HFF-Myc (cell line): ENCODE measurements around the gene SLC6A13.
"Not testable (repeated sequence)": the region's sequence is repeated elsewhere in the genome, so short reads cannot be mapped to it uniquely, and the experiment has no call there.

ENCODE experiments used
- DNase-seq: peaks from one replicate; pipeline ENCODE4 v3.0.0-alpha.2; 2011; ENCODE audit warnings: low read depth; ENCODE audit errors: extremely low read depth
- H3K4me3 ChIP-seq: replicated peaks from 2 replicates; pipeline ENCODE4 v1.5.1; 2011; ENCODE audit warnings: low read depth, mild to moderate bottlenecking, control low read depth, low read length
- TF ChIP-seq, protein P1 (sequence below): IDR thresholded peaks from 2 replicates; pipeline ENCODE4 v1.5.1; 2012; ENCODE audit warnings: mild to moderate bottlenecking, low read depth, low read length, control low read depth; ENCODE audit errors: missing control alignments

SLC6A13 gene

GRCh38 chr12:237026-237815 lies 25.4 kb downstream of the SLC6A13 start:
- TF ChIP-seq, protein P1, sequence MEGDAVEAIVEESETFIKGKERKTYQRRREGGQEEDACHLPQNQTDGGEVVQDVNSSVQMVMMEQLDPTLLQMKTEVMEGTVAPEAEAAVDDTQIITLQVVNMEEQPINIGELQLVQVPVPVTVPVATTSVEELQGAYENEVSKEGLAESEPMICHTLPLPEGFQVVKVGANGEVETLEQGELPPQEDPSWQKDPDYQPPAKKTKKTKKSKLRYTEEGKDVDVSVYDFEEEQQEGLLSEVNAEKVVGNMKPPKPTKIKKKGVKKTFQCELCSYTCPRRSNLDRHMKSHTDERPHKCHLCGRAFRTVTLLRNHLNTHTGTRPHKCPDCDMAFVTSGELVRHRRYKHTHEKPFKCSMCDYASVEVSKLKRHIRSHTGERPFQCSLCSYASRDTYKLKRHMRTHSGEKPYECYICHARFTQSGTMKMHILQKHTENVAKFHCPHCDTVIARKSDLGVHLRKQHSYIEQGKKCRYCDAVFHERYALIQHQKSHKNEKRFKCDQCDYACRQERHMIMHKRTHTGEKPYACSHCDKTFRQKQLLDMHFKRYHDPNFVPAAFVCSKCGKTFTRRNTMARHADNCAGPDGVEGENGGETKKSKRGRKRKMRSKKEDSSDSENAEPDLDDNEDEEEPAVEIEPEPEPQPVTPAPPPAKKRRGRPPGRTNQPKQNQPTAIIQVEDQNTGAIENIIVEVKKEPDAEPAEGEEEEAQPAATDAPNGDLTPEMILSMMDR = no peak

GRCh38 chr12:236445-236844 lies 26.2 kb downstream of the SLC6A13 start:
- no peak for DNase-seq
- no peak overlapping the region for H3K4me3 ChIP-seq
- TF ChIP-seq, protein P1 = no peak

More at GRCh38 chr12:237026-237815, 25.4 kb downstream of the SLC6A13 start:
- no peak for DNase-seq
- H3K4me3 ChIP-seq = no peak overlapping the region

- H3K4me3 ChIP-seq, DNase-seq: not testable (repeated sequence)
Measured at GRCh38 chr12:235967-236366, 26.7 kb downstream of the SLC6A13 start.

- no peak overlapping the region for H3K4me3 ChIP-seq
- no peak for DNase-seq
- TF ChIP-seq, protein P1 = no peak
Measured at GRCh38 chr12:234891-235415, 27.7 kb downstream of the SLC6A13 start.

- TF ChIP-seq, protein P1 = no peak
- no peak for DNase-seq
- no peak overlapping the region for H3K4me3 ChIP-seq
Measured at GRCh38 chr12:234019-234418, 28.6 kb downstream of the SLC6A13 start.

DNA sequence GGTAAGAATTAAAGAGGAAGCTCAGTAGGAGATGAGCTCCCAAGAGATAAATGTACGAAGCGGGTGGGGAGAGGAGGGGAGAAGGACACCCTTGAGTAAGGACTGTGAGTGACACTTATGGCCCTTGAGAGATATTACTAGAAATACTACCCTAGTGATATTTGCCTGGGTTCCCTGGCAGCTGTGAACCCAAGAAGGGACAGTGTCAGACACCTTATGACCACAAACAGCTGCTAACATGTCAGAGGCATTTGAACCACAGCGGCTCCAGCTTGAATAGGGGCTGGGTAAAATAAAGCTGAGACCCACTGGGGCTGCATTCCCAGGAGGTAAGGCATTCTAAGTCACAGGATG lies 29.0 kb downstream of the SLC6A13 start:
- no peak for DNase-seq
- TF ChIP-seq, protein P1 = no peak
- no peak overlapping the region for H3K4me3 ChIP-seq

DNA sequence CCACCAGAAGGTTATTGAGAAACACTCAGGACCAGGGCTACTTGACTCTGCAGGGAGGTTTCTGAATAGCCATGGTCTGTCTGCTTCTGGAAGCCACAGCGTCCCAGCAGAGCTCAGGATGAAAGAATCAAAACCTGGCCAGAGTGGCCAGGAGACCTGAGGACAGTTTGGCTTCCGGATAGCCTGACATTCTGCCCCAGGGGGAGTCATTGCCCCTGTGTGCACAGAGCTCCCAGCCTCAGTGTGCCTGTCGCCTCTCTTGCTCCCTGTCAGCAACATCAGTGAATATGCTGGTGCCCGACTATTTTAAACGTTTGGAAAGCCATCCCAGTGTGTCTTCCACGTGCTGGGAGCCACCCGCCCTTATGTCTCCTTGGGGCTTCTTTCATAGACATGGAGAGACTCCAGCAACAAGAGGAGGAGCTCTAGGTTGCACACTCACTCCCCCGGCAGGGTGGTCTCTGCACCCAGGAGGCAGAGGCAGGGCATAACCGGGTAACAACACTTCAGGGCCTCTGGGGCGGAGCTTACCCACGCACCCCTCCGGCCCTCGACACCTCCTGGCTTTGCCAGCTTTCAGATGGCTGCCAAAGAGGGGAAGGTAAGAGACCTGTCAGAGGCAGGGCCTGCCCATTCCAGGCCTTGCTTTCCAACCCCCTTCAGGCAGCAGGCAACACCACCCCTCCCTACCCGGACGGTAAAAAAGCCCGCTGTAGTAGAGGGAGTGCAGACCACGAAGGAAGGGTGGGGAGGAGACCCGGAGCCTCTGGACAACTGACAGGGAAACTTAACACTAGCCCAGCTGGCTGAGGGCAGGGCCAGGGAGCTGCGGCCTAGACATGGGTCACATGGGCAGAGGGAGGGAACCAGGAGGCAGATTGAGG lies 29.7 kb downstream of the SLC6A13 start:
- DNase-seq = no peak
- H3K4me3 ChIP-seq = no peak overlapping the region
- TF ChIP-seq, protein P1 = no peak
